Measurements from ENCODE around the gene MGST1. TPM values are rescaled to one million over a fixed set of nuclear protein-coding genes. Genes with fewer than 3 reads are reported as not detected.
A peak's percentile ranks its signal among the peaks of the same experiment; 100 is the strongest.

Gene MGST1
- total RNA-seq, 1 experiment from 2014 or later, result 105 TPM

- no peak overlapping the region for H3K4me3 ChIP-seq (ENCODE audit: low read depth, low read length)
- no peak for DNase-seq
- no peaks in the 10 kb centered on the region for H3K27me3 ChIP-seq (replicated peaks; ENCODE audit: control insufficient read depth, insufficient read depth, low read length)
- H3K4me1 ChIP-seq, result peaks cover 23% of the 10 kb centered on the region
- CTCF ChIA-PET, result no interaction called here
- no TSS peak for BruUV-seq (replicated peaks)
- H3K36me3 Mint-ChIP-seq (ENCODE audit: insufficient read depth, unreplicated experiment), result peaks cover 19% of the 10 kb centered on the region
- peaks cover 44% of the 10 kb centered on the region for H3K4me1 Mint-ChIP-seq (ENCODE audit: low read depth, unreplicated experiment)
- no peak overlapping the region for H3K4me3 Mint-ChIP-seq (ENCODE audit: unreplicated experiment)
- POLR2A ChIA-PET, result no interaction called here
- no peaks in the 10 kb centered on the region for H3K36me3 ChIP-seq (ENCODE audit: control insufficient read depth, insufficient read depth, low read length)
- H3K27me3 Mint-ChIP-seq (ENCODE audit: insufficient read depth, unreplicated experiment), result no peaks in the 10 kb centered on the region
- no peaks in the 10 kb centered on the region for H3K9me3 Mint-ChIP-seq (ENCODE audit: unreplicated experiment)
- intact Hi-C loops (cut with micrococcal nuclease; ENCODE audit: unreplicated experiment), result loop anchor here (5.0 to 10.0 kb wide), 4 partner anchors 53 to 430 kb away; partner anchors contain the start of gene DERA
- TF ChIP-seq, protein P1, sequence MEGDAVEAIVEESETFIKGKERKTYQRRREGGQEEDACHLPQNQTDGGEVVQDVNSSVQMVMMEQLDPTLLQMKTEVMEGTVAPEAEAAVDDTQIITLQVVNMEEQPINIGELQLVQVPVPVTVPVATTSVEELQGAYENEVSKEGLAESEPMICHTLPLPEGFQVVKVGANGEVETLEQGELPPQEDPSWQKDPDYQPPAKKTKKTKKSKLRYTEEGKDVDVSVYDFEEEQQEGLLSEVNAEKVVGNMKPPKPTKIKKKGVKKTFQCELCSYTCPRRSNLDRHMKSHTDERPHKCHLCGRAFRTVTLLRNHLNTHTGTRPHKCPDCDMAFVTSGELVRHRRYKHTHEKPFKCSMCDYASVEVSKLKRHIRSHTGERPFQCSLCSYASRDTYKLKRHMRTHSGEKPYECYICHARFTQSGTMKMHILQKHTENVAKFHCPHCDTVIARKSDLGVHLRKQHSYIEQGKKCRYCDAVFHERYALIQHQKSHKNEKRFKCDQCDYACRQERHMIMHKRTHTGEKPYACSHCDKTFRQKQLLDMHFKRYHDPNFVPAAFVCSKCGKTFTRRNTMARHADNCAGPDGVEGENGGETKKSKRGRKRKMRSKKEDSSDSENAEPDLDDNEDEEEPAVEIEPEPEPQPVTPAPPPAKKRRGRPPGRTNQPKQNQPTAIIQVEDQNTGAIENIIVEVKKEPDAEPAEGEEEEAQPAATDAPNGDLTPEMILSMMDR (IDR thresholded peaks at IDR 0.05; ENCODE audit: insufficient read depth in 1 of 2, low read depth in 1 of 2, low read length in 1 of 2, severe bottlenecking in 1 of 2, unreplicated experiment in 1 of 2), result no peak
- no peak overlapping the region for H3K27ac Mint-ChIP-seq (ENCODE audit: unreplicated experiment)
- H3K9me3 ChIP-seq, result no peaks in the 10 kb centered on the region; the same call in 1 of the 2 replicates
Observed at GRCh38 chr12:16345105-16345504, 2.3 kb upstream of the MGST1 start.

GRCh38 chr12:16346958-16347357 is 487 bp upstream of the MGST1 start:
- CTCF ChIA-PET, result no interaction called here
- intact Hi-C loops (cut with micrococcal nuclease; ENCODE audit: unreplicated experiment), result loop anchor here (5.0 to 10.0 kb wide), 4 partner anchors 55 to 432 kb away; partner anchors contain the start of gene DERA
- DNase-seq, result peak in 1 of 2 experiments; percentile 9

DNA sequence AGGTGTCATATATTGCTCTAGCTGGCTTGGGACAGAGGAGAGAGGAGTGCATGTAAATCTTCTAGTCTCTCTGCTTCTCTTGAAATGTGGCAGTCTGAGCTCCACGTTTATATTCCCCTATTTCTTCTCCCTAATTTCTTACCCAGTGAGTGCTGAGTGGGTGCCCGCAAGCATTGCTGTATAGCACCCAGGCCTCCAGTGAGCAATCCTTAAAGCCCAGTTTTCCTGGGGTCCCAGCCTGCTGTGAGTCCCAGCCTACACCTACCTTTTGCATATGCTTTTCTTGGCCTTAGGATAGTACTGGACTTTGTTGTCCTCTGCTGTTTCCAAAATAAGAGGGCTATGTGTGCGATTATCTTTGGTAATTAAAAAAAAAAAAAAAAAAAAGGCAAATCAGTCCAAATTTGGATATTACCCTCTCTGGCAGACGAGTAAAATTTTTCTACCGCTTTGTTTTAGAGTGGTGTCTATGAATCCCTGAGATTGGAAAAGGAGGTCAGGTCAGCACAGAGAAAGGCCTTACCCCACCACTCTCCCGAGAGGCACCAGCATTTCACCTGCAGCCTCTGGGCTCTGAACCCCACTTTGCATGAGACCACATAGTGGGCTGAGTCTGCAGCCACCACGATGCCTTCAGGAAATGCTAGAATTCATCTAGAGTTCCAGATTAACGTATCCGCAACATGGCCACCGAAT is 1.1 kb downstream of the MGST1 start:
- Histone ChIP-seq H3K27me3 (replicated peaks; ENCODE audit: control insufficient read depth, insufficient read depth, low read length) (no peaks in the 10 kb centered on the region), H3K4me3 (ENCODE audit: low read depth, low read length) (peak overlapping the region; percentile 60), H3K9me3 (no peaks in the 10 kb centered on the region; the same call in 1 of the 2 replicates), H3K4me1 (peaks cover 36% of the 10 kb centered on the region), H3K36me3 (ENCODE audit: control insufficient read depth, insufficient read depth, low read length) (no peaks in the 10 kb centered on the region)
- peaks cover 26% of the 10 kb centered on the region for H3K36me3 Mint-ChIP-seq (ENCODE audit: insufficient read depth, unreplicated experiment)
- CTCF ChIA-PET, result interaction anchor here (0.8 kb wide), 1 partner anchor 12 kb away, joined by 3 read pairs; no protein-coding TSS in a partner anchor
- DNase-seq, result no peak
- peak overlapping the region; percentile 96 for H3K4me3 Mint-ChIP-seq (ENCODE audit: unreplicated experiment)
- peak overlapping the region; percentile 98 for H3K27ac Mint-ChIP-seq (ENCODE audit: unreplicated experiment)
- peaks cover 61% of the 10 kb centered on the region for H3K4me1 Mint-ChIP-seq (ENCODE audit: low read depth, unreplicated experiment)
- intact Hi-C loops (cut with micrococcal nuclease; ENCODE audit: unreplicated experiment), result loop anchor here (5.0 to 10.0 kb wide), 4 partner anchors 56 to 434 kb away; partner anchors contain the start of gene DERA
- POLR2A ChIA-PET, result no interaction called here
- TF ChIP-seq, protein P1 (IDR thresholded peaks at IDR 0.05; ENCODE audit: insufficient read depth in 1 of 2, low read depth in 1 of 2, low read length in 1 of 2, severe bottlenecking in 1 of 2, unreplicated experiment in 1 of 2), result no peak
- no peaks in the 10 kb centered on the region for H3K27me3 Mint-ChIP-seq (ENCODE audit: insufficient read depth, unreplicated experiment)
- H3K9me3 Mint-ChIP-seq (ENCODE audit: unreplicated experiment), result no peaks in the 10 kb centered on the region
- BruUV-seq (replicated peaks), result no TSS peak

More at GRCh38 chr12:16346958-16347357, 487 bp upstream of the MGST1 start:
- Mint-ChIP-seq H3K27ac (ENCODE audit: unreplicated experiment) (peak overlapping the region; percentile 98), H3K4me1 (ENCODE audit: low read depth, unreplicated experiment) (peaks cover 52% of the 10 kb centered on the region), H3K27me3 (ENCODE audit: insufficient read depth, unreplicated experiment) (no peaks in the 10 kb centered on the region), H3K9me3 (ENCODE audit: unreplicated experiment) (no peaks in the 10 kb centered on the region), H3K36me3 (ENCODE audit: insufficient read depth, unreplicated experiment) (peaks cover 26% of the 10 kb centered on the region), H3K4me3 (ENCODE audit: unreplicated experiment) (peak overlapping the region; percentile 96)
- peaks cover 29% of the 10 kb centered on the region for H3K4me1 ChIP-seq
- no peaks in the 10 kb centered on the region for H3K27me3 ChIP-seq (replicated peaks; ENCODE audit: control insufficient read depth, insufficient read depth, low read length)
- TF ChIP-seq, protein P1 (IDR thresholded peaks at IDR 0.05; ENCODE audit: insufficient read depth in 1 of 2, low read depth in 1 of 2, low read length in 1 of 2, severe bottlenecking in 1 of 2, unreplicated experiment in 1 of 2), result no peak
- no peaks in the 10 kb centered on the region; the same call in 1 of the 2 replicates for H3K9me3 ChIP-seq
- BruUV-seq (replicated peaks), result TSS peak; percentile 96
- peak overlapping the region; percentile 60 for H3K4me3 ChIP-seq (ENCODE audit: low read depth, low read length)
- H3K36me3 ChIP-seq (ENCODE audit: control insufficient read depth, insufficient read depth, low read length), result no peaks in the 10 kb centered on the region
- POLR2A ChIA-PET, result no interaction called here

Data from Caco-2 (cell line).